Measurements from ENCODE around the gene MRPL42. TPM values are rescaled to one million over a fixed set of nuclear protein-coding genes. Genes with fewer than 3 reads are reported as not detected.

The MRPL42 gene
- total RNA-seq, 1 donor from 2014 or later: 44.6 TPM

GRCh38 chr12:93440043-93440835 lies 27.1 kb upstream of the MRPL42 start:
- peak overlapping the region; percentile 92 for H3K27ac Mint-ChIP-seq
- TF ChIP-seq, protein P1, sequence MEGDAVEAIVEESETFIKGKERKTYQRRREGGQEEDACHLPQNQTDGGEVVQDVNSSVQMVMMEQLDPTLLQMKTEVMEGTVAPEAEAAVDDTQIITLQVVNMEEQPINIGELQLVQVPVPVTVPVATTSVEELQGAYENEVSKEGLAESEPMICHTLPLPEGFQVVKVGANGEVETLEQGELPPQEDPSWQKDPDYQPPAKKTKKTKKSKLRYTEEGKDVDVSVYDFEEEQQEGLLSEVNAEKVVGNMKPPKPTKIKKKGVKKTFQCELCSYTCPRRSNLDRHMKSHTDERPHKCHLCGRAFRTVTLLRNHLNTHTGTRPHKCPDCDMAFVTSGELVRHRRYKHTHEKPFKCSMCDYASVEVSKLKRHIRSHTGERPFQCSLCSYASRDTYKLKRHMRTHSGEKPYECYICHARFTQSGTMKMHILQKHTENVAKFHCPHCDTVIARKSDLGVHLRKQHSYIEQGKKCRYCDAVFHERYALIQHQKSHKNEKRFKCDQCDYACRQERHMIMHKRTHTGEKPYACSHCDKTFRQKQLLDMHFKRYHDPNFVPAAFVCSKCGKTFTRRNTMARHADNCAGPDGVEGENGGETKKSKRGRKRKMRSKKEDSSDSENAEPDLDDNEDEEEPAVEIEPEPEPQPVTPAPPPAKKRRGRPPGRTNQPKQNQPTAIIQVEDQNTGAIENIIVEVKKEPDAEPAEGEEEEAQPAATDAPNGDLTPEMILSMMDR (IDR thresholded peaks at IDR 0.05): no peak
- no peak for DNase-seq
- CTCF ChIA-PET: no interaction called here
- POLR2A ChIA-PET: interaction anchor here (0.6 to 3.2 kb wide), 6 partner anchors 9 to 453 kb away, joined by 3 to 32 read pairs (median 4); partner anchors contain the start of gene MRPL42
- H3K27me3 Mint-ChIP-seq: no peaks in the 10 kb centered on the region
- peaks cover 72% of the 10 kb centered on the region for H3K4me1 Mint-ChIP-seq
- no peak for ATAC-seq (ENCODE audit: low read depth)
- H3K4me3 Mint-ChIP-seq: peak overlapping the region; percentile 96
- intact Hi-C loops (cut with micrococcal nuclease): loop anchor here (5.0 to 10.0 kb wide), 4 partner anchors 845 to 1777 kb away; partner anchors contain the start of genes BTG1, FGD6, NDUFA12 and VEZT
- H3K36me3 Mint-ChIP-seq (ENCODE audit: low read depth): peaks cover 8% of the 10 kb centered on the region
- H3K9me3 Mint-ChIP-seq: no peaks in the 10 kb centered on the region

GRCh38 chr12:93441081-93441616 lies 26.2 kb upstream of the MRPL42 start:
- ATAC-seq (ENCODE audit: low read depth) (peak; percentile 2), DNase-seq (no peak)
- peak overlapping the region; percentile 96 for H3K4me3 Mint-ChIP-seq
- intact Hi-C loops (cut with micrococcal nuclease): loop anchor here (1.0 to 10.0 kb wide), 6 partner anchors 236 to 1776 kb away; partner anchors contain the start of genes BTG1, CRADD, EEA1 and FGD6
- peaks cover 63% of the 10 kb centered on the region for H3K4me1 Mint-ChIP-seq
- ChIA-PET POLR2A (interaction anchor here (0.6 to 3.2 kb wide), 6 partner anchors 10 to 512 kb away, joined by 3 to 32 read pairs (median 9); partner anchors contain the start of genes EEA1 and MRPL42), CTCF (no interaction called here)
- H3K9me3 Mint-ChIP-seq: no peaks in the 10 kb centered on the region
- H3K27me3 Mint-ChIP-seq: no peaks in the 10 kb centered on the region
- peaks cover 8% of the 10 kb centered on the region for H3K36me3 Mint-ChIP-seq (ENCODE audit: low read depth)
- peak overlapping the region; percentile 92 for H3K27ac Mint-ChIP-seq
- TF ChIP-seq, protein P1 (IDR thresholded peaks at IDR 0.05): no peak

DNA sequence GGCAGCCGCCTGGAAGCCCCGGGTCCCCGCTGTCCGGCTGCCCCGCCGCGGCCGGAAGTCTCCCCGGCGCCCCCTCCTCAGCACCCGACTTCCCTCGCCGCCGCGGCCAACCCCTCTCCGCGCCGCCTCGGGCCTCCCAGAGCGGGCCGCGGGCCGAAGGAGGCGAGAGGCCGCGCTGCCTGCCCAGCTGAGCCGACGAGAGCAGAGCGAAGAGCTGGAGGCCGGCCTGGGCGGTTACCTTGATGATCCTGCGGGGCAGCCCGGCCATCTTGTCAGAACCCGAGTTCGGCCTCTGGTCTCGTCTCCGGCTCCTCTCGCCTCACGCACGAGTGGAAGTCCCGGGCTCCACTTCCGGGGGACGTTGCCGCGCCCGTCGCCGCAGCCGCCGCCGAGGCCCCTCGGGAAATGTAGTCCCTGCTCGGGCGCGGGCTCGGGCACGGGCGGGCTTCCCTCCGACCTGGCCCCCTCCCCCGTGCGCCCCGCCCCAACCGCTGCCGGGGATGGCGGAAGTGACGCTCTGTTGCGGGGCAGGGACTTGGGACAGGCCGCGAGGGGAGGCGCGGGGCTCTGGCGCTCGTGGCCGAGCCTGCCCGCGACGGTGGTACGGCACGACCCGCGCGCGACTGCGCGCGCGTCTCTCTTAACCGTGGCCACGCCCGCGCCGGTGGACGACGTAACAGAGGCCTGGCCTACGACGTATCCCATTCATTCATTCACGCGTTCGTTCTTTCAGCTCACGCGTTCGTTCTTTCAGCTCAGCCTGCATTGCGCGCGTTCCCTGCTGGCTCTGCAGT lies 25.5 kb upstream of the MRPL42 start, which contains the start of gene UBE2N:
UBE2N (minus strand) TSS at position 331 of the 794 bp plus-strand sequence; CDS start at position 268, 63 bp downstream.
- H3K27ac Mint-ChIP-seq: peak within 1 kb of the TSS; percentile 96
- TF ChIP-seq, protein P1 (IDR thresholded peaks at IDR 0.05): no peak
- peaks cover 8% of the 10 kb centered on the region for H3K36me3 Mint-ChIP-seq (ENCODE audit: low read depth)
- peak; percentile 84 for ATAC-seq (ENCODE audit: low read depth)
- H3K4me3 Mint-ChIP-seq: peak within 1 kb of the TSS; percentile 96
- intact Hi-C loops (cut with micrococcal nuclease): loop anchor here (1.0 to 10.0 kb wide), 9 partner anchors 16 to 1775 kb away; partner anchors contain the start of genes BTG1, CRADD, EEA1 and FGD6
- ChIA-PET CTCF (interaction anchor here (1.0 to 1.1 kb wide), 4 partner anchors 17 to 659 kb away, joined by 3 to 5 read pairs (median 4); no protein-coding TSS in a partner anchor), POLR2A (interaction anchor here (0.5 to 3.2 kb wide), 9 partner anchors 11 to 1328 kb away, joined by 3 to 32 read pairs (median 4); partner anchors contain the start of genes CRADD, EEA1 and MRPL42)
- peaks cover 56% of the 10 kb centered on the region for H3K4me1 Mint-ChIP-seq
- H3K9me3 Mint-ChIP-seq: no peaks in the 10 kb centered on the region
- peak; percentile 99 for DNase-seq
- H3K27me3 Mint-ChIP-seq: no peaks in the 10 kb centered on the region

GRCh38 chr12:93442411-93443340 lies 24.6 kb upstream of the MRPL42 start:
- intact Hi-C loops (cut with micrococcal nuclease): loop anchor here (1.0 to 10.0 kb wide), 7 partner anchors 16 to 1775 kb away; partner anchors contain the start of genes BTG1, FGD6, MRPL42 and NDUFA12
- Mint-ChIP-seq H3K36me3 (ENCODE audit: low read depth) (peaks cover 8% of the 10 kb centered on the region), H3K4me1 (peaks cover 49% of the 10 kb centered on the region), H3K27ac (peak overlapping the region; percentile 96), H3K9me3 (no peaks in the 10 kb centered on the region), H3K4me3 (peak overlapping the region; percentile 94), H3K27me3 (no peaks in the 10 kb centered on the region)
- CTCF ChIA-PET: interaction anchor here (1.0 to 1.1 kb wide), 4 partner anchors 18 to 658 kb away, joined by 3 to 5 read pairs (median 4); no protein-coding TSS in a partner anchor
- DNase-seq (no peak), ATAC-seq (ENCODE audit: low read depth) (no peak)
- POLR2A ChIA-PET: interaction anchor here (0.5 to 3.2 kb wide), 8 partner anchors 18 to 1327 kb away, joined by 3 to 32 read pairs (median 6); partner anchors contain the start of genes CRADD, EEA1 and MRPL42
- TF ChIP-seq, protein P1 (IDR thresholded peaks at IDR 0.05): no peak
